Upper lobe of left lung (tissue), 6 donors: ENCODE data around the gene BMI1. TPM values are rescaled to one million over a fixed set of nuclear protein-coding genes. Genes with fewer than 3 reads are reported as not detected.

Experiments
- ATAC-seq, 2 donors: fragments of 200-7000 bp; cut with Tn5 transposase; one replicate each; pipeline ENCODE4 v1.9.1; 2022; ENCODE audit warnings: mild to moderate bottlenecking in 2 of 2, moderate library complexity in 2 of 2; ENCODE audit not compliant: low FRiP score in 2 of 2
- DNase-seq, 2 donors: peaks; one replicate each; pipeline ENCODE4 v3.0.0-alpha.2; 2019 to 2020
- H3K27ac ChIP-seq, 4 donors: fragments of 200-600 bp; sonication (generic); one replicate each; pipeline ENCODE4 v1.5.1; 2016 to 2019
- H3K27me3 ChIP-seq, 4 donors: fragments of 200-600 bp; sonication (generic); one replicate each; pipeline ENCODE4 v1.5.1; 2017 to 2019
- H3K36me3 ChIP-seq, 4 donors: fragments of 200-600 bp; sonication (generic); one replicate each; pipeline ENCODE4 v1.5.1; 2016 to 2019
- H3K4me1 ChIP-seq, 4 donors: fragments of 200-600 bp; sonication (generic); one replicate each; pipeline ENCODE4 v1.5.1; 2018 to 2019
- H3K4me3 ChIP-seq, 4 donors: fragments of 200-600 bp; sonication (generic); one replicate each; pipeline ENCODE4 v1.5.1; 2017 to 2019; ENCODE audit warnings: mild to moderate bottlenecking in 2 of 4, moderate library complexity in 1 of 4
- H3K9me3 ChIP-seq, 4 donors: fragments of 200-600 bp; sonication (generic); one replicate each; pipeline ENCODE4 v1.5.1; 2018 to 2019
- CTCF ChIP-seq, 6 experiments: fragments of 450-650 bp in 4 of 6; fragments of 200-600 bp in 2 of 6; sonication (generic) in 2 of 6; IDR thresholded peaks; one replicate each; pipeline ENCODE4 v1.5.1; 2016 to 2019; ENCODE audit warnings: antibody characterized with exemption in 6 of 6
- EP300 ChIP-seq, 4 donors: sonication (generic); formaldehyde crosslinking; IDR thresholded peaks; one replicate each; pipeline ENCODE4 v1.5.1; 2017; ENCODE audit warnings: antibody characterized with exemption in 4 of 4, control low read depth in 2 of 4
- POLR2A ChIP-seq, 4 donors: fragments of 450-650 bp; IDR thresholded peaks; one replicate each; pipeline ENCODE4 v1.5.1; 2016 to 2017; ENCODE audit warnings: antibody characterized with exemption in 4 of 4, mild to moderate bottlenecking in 2 of 4
- POLR2AphosphoS5 ChIP-seq, 2 donors: sonication (generic); formaldehyde crosslinking; IDR thresholded peaks; one replicate each; pipeline ENCODE4 v1.5.1; 2017; ENCODE audit warnings: antibody characterized with exemption in 2 of 2
- WGBS, 2 donors: methylation state at CpG; one replicate each; pipeline ENCODE4 v1.1.5; 2017 to 2018; 5-methylcytosine and 5-hydroxymethylcytosine counted together
- total RNA-seq, 6 donors: library from RNA; depleted of rRNA in 4 of 6; stranded (reverse); fragments of >200 nt in 4 of 6; gene quantifications; one replicate each; pipeline versions ENCODE4 v1.1.0 to v1.2.1, GENCODE V29; 2016 to 2021
- donor health status: DM: no; HTN: no; CAD: no; lungs with moderate emphysema.
- donor health status: DM: no; HTN: yes; CAD: no; lungs with severe emphysema.

Gene BMI1
- 10 to 100 TPM; 13.0 to 73.3 (median 41.5) TPM for total RNA-seq

GRCh38 chr10:22320591-22321155 lies at the start of gene BMI1:
Gene BMI1, plus strand, starts transcription at chr10:22321099. Its CDS starts 5,351 bp downstream, at chr10:22326450.
- H3K36me3 ChIP-seq, result no peaks in the 10 kb centered on the region
- H3K9me3 ChIP-seq, result no peaks in the 10 kb centered on the region
- peak within 1 kb of the TSS; percentile 85 to 97 (median 92) for H3K27ac ChIP-seq
- 0% methylated on average over 1 to 5 of the region's 85 CpGs for WGBS, 2 donors
- peak; percentile 79 to 83 for ATAC-seq
- H3K27me3 ChIP-seq, result peaks cover 0 to 3% (median 1%) of the 10 kb centered on the region in 4 donors
- H3K4me3 ChIP-seq, result peak within 1 kb of the TSS; percentile 77 to 94 (median 91)
- DNase-seq, result peak; percentile 83 to 94
- H3K4me1 ChIP-seq, result peaks cover 33 to 53% (median 43%) of the 10 kb centered on the region in 4 donors
- TF ChIP-seq EP300 (IDR thresholded peaks at IDR 0.05), result no peak
- TF ChIP-seq CTCF (IDR thresholded peaks at IDR 0.05), result peak in 1 of 6 experiments; percentile 5
- peak in 1 of 2 donors; percentile 16 for TF ChIP-seq POLR2AphosphoS5 (IDR thresholded peaks at IDR 0.05)

GRCh38 chr10:22271786-22272185 lies 49.1 kb upstream of the BMI1 start:
- Histone ChIP-seq H3K9me3 (no peaks in the 10 kb centered on the region), H3K4me1 (no peaks in the 10 kb centered on the region), H3K4me3 (no peak overlapping the region), H3K36me3 (no peaks in the 10 kb centered on the region), H3K27me3 (no peaks in the 10 kb centered on the region), H3K27ac (no peak overlapping the region)
- 86 to 97% methylated on average over 6 of the region's 6 CpGs for WGBS, 2 donors
- no peak for ATAC-seq
- TF ChIP-seq CTCF (IDR thresholded peaks at IDR 0.05), result no peak
- no peak for TF ChIP-seq POLR2A (IDR thresholded peaks at IDR 0.05)
- no peak for TF ChIP-seq POLR2AphosphoS5 (IDR thresholded peaks at IDR 0.05)
- TF ChIP-seq EP300 (IDR thresholded peaks at IDR 0.05), result no peak
- no peak for DNase-seq

- H3K9me3 ChIP-seq, result no peaks in the 10 kb centered on the region
- ATAC-seq (no peak), DNase-seq (no peak)
- H3K4me1 ChIP-seq, result no peaks in the 10 kb centered on the region
- no peaks in the 10 kb centered on the region for H3K27me3 ChIP-seq
- H3K36me3 ChIP-seq, result no peaks in the 10 kb centered on the region
- TF ChIP-seq CTCF (IDR thresholded peaks at IDR 0.05) (no peak), POLR2AphosphoS5 (IDR thresholded peaks at IDR 0.05) (no peak)
- H3K4me3 ChIP-seq, result no peak overlapping the region
- 92 to 95% methylated on average over 4 of the region's 4 CpGs for WGBS, 2 donors
- no peak overlapping the region for H3K27ac ChIP-seq
Measured at GRCh38 chr10:22278441-22278782, 42.5 kb upstream of the BMI1 start.

GRCh38 chr10:22280078-22280477 lies 40.8 kb upstream of the BMI1 start:
- Histone ChIP-seq H3K36me3 (no peaks in the 10 kb centered on the region), H3K27me3 (no peaks in the 10 kb centered on the region), H3K27ac (no peak overlapping the region), H3K4me3 (no peak overlapping the region), H3K9me3 (no peaks in the 10 kb centered on the region), H3K4me1 (no peaks in the 10 kb centered on the region)
- DNase-seq, result no peak
- WGBS, 2 donors, result 57 to 61% methylated on average over 6 of the region's 6 CpGs
- TF ChIP-seq EP300 (IDR thresholded peaks at IDR 0.05) (no peak), CTCF (IDR thresholded peaks at IDR 0.05) (no peak), POLR2A (IDR thresholded peaks at IDR 0.05) (no peak), POLR2AphosphoS5 (IDR thresholded peaks at IDR 0.05) (no peak)
- ATAC-seq, result no peak

- no peaks in the 10 kb centered on the region for H3K27me3 ChIP-seq
- H3K27ac ChIP-seq, result no peak overlapping the region
- H3K9me3 ChIP-seq, result no peaks in the 10 kb centered on the region
- TF ChIP-seq POLR2AphosphoS5 (IDR thresholded peaks at IDR 0.05), result no peak
- no peak for TF ChIP-seq POLR2A (IDR thresholded peaks at IDR 0.05)
- no peak for TF ChIP-seq CTCF (IDR thresholded peaks at IDR 0.05)
- no peak for TF ChIP-seq EP300 (IDR thresholded peaks at IDR 0.05)
- H3K4me1 ChIP-seq, result no peaks in the 10 kb centered on the region
- no peaks in the 10 kb centered on the region for H3K36me3 ChIP-seq
- ATAC-seq (no peak), DNase-seq (no peak)
- 62 to 79% methylated on average over 3 of the region's 3 CpGs for WGBS, 2 donors
- H3K4me3 ChIP-seq, result no peak overlapping the region
Measured at GRCh38 chr10:22285130-22285529, 35.8 kb upstream of the BMI1 start.
